Stimulated activated CD4-positive, alpha-beta T cell treated with anti-CD3 and anti-CD28 coated beads, Interleukin-4, amount 100 ng/mL, for 4 hours (primary cell): ENCODE measurements around the gene PARVG.

Experiments
- DNase-seq, 2 experiments: peaks; one replicate each; pipeline ENCODE4 v3.0.0-alpha.2; 2020

The PARVG gene

DNA sequence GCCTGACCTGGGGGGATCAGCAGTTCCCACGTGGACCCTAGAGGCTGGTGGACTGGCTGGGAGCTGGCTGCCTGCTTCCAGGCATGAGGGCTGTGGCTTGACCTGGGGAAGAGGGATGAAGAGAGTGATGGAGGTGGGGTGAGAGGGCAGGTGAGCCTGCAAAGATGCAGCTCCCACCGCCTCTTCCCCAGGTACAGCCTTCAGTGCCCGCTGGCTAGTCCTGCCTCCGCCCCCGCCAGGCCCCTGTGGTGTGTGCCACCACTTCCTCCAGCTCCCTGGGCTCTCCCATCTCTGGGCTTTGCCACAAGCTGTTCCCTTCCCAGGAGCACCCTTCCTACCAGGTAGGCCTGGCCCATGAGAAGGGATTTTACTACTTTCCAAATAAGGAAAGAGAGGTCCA is 19.1 kb downstream of the PARVG start:
- no peak for DNase-seq

DNA sequence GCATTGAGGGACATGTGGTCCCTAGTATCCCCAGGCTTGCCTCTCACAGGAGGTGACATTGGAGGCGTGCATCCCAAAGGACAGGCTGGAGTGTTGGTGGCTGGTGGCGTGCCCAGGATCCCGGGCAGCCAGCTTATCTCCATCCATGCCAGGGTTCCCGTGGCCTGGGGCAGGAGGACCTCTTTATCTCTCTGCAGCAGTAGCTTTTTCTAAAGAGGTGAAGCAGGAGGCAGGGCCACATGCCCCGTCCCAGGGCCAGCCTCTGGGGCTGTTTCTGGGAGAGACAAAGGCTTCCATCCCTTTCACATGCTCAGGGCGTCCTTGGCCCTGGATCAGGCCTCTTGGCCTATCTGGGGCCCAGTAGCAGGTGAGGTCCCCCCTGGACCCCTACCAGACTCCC is 19.7 kb downstream of the PARVG start:
- no peak for DNase-seq

DNA sequence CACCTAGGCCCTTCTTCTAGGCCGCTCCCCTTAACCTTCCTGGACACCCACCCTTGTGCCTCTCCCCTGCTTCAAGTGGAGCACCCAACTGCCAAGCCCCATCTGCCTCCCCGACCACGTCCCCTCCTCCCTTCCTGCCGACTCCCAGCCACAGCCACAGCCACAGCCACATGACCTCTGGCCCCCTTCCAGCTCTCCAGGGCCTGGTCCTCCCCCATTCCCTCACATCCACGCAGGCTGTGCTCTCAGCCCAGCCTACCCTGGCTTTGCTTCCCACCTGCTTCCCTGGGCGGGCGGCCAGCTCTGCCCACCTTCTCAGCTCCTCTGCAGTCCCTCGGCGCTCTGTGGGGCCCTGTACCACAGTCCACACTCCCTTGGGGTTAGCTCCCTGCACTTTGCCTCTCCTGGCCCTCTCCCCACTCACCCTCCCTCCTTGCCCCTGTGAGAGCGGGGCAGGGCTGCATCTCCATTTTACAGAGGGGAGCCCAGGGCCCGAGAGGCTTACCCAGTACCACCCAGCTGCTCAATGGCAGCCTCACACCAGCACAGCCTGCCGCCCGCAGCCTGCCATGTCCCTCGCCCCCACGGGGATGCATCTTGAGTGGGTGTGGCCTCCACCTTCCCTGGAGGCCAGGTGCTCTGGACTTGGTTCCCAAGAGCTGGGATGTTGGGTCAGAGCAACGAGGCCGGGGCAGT is 20.3 kb downstream of the PARVG start:
- DNase-seq: no peak

- DNase-seq: no peak
Measured at GRCh38 chr22:44201665-44202064, 20.9 kb downstream of the PARVG start.

GRCh38 chr22:44202261-44202789 is 21.6 kb downstream of the PARVG start:
- DNase-seq: no peak

DNA sequence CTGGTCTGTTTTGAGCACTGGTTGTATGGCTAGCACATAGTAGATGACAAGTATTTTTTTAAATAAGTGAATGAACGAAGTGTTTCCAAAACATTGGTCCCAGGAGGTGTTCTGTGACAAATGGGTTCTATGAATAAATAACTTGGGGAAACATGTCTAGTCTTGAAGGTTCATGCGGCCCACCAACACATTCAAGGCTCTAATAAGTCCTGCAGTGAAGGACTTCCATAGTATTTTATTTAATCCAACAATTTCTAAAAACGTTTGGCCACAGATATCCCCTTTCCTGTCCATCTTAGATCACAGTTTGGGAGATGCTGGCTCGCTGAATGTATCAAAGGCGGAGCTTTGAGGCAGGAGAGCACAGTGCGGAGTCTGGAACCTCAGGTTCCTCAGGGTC is 22.5 kb downstream of the PARVG start:
- no peak for DNase-seq

DNA sequence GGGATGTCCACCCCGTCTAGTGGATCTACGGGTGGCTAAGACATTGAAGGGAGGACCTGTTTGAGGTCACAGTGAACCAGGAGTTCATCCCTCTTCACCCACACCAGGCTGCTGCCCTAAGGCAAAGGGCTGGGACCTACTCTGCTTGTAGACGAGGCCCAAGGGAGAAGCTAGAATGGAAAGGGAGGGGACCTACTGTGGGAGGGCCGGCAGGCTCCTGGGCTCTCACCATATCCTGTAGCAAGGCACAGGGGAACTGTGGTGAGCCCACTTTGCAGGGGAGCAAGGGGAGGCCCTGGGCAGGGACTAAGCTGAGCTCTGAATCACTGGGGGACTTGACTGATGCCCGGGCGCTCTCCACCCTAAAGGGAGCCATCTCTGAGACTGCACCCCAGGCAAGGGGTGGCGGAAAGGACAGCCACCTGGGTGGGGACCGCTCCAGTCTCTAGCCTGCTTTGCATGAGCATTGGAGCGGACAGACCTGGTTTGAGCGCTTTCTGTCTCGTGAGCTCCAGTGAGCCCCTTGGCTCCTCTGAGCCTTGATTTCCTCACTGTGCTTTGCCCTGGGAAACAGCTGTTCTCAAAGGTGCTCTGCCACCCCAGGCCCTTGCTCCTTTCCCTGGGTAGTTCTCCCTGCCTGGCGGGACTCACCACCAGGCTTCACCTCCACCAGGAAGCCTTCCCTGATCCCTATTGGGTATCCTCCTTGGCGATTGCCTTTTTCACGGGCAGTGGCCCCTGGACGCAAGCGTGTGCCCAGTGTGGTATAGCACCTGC is 24.2 kb downstream of the PARVG start:
- DNase-seq: no peak

DNA sequence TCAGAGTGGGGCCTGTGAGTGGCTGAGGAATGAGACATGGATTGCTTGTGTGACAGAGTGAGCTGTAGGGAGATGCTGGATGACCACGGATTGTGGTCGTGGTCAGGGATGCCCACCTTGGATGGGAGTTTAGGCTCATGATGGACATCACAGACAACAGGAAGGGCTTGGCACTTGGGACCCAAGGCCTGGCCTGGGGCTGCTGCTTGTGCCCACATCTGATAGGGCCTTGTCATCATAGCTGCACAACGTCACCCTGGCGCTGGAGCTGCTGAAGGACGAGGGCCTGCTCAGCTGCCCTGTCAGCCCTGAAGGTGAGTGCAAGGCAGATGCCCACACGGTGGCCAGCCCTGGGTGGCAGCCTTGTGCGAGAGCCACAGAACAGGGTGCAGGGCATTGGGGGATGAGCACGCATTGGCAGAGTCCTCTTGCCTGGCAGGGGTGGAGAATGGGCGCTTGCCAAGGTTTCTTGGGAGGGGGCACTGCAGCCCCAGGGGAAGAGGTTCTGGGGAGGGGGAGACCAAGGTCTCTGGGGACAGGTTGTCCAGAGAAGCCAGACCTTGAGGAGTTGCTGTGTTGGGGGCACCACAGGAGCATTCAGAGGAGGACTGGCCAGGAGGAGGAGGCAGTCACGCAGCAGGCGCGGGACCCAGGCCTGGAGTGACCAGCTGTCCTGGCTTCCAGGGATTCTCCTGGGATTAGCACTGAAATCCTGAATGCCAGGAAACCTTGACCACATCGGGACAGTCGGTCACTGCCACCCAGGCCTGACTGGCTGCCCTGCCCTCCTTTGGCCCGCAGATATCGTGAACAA is 25.0 kb downstream of the PARVG start:
- DNase-seq: no peak

DNA sequence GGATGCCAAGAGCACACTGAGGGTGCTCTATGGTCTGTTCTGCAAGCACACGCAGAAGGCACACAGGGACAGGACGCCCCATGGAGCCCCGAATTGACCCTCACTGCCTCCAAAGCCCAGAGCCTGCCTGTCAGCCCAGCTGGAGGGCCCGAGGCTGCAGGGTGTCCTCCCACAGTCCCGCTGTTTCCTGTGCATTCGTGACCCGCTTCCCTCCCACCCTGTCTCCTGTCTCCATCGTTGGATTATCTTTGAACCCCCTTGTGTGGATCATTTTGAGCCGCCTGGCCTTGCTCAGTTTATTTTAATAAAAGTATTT is 25.6 kb downstream of the PARVG start:
- DNase-seq: no peak

DNA sequence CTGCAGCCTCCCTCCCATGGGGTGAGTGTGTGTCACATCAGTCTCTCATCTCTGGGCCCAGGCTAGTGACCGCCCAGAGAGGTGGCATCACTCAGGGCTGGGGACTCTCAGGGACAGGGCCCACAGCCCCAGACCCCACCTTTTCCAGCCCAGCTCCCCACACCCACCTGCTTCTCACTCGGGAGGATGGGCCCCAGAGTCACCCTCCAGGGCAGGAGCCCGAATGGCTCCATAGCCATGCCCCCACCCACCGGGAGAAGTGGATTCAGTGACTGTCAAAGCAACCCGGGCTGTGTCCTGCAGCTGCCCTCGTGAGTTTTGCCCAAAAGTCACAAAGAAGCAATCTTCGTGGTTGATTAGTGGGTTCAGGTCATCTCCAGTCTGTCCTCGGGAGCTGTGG is 26.0 kb downstream of the PARVG start:
- DNase-seq: no peak

DNA sequence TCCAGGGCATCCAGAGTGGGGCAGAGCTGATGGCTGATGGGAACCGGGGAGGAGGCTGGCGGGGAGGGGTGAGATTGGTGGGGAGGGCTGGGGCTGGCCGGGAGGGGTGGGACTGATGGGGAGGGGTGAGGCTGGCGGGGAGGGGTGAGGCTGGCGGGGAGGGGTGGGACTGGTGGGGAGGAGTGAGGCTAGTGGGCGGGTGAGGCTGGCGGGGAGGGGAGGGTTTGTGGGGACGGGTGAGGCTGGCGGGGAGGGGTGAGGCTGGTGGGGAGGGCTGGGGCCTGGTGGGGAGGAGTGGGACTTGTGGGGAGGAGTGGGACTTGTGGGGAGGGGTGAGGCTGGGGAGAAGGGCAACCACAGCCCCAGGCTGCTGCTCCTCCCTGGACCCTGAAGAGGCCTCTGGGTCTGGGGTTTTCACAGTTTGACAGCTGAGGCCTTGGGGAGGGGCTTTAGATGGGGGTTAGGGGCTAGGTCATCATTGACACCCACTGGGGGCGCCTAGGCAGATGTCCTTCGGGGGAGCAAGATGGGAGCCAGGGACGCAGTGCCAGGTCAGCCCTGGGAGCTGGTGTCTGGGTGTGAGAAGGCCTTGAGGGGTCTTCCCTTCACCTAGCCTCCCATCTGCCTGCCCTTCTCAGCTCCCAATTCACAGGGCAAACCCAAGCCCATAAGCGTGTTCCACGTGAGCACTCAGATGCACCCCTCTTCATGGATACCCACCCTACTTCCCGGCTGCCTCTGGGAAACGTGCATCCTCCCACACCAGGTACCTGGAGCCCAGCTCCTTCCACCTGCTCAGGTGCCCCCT is 26.7 kb downstream of the PARVG start:
- DNase-seq: no peak

DNA sequence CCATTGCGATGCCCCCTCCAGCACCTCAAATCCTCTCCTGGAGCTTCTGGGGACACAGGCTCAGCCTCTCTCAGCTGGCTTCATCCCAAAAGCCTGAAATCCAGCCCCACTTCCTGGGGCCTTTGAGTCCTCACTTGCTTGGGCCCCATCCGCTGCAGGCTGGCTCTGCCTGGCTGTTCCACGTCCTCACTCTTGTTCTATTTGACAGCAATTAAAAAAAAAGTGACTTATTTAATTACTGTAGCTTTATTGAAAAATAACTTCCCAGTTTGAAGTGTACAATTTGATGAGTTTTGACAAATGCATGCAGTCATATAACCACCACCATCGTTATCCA is 27.2 kb downstream of the PARVG start:
- no peak for DNase-seq

GRCh38 chr22:44209343-44209742 is 28.6 kb downstream of the PARVG start:
- DNase-seq: no peak

- no peak for DNase-seq
Measured at GRCh38 chr22:44210722-44211121, 30.0 kb downstream of the PARVG start.

DNA sequence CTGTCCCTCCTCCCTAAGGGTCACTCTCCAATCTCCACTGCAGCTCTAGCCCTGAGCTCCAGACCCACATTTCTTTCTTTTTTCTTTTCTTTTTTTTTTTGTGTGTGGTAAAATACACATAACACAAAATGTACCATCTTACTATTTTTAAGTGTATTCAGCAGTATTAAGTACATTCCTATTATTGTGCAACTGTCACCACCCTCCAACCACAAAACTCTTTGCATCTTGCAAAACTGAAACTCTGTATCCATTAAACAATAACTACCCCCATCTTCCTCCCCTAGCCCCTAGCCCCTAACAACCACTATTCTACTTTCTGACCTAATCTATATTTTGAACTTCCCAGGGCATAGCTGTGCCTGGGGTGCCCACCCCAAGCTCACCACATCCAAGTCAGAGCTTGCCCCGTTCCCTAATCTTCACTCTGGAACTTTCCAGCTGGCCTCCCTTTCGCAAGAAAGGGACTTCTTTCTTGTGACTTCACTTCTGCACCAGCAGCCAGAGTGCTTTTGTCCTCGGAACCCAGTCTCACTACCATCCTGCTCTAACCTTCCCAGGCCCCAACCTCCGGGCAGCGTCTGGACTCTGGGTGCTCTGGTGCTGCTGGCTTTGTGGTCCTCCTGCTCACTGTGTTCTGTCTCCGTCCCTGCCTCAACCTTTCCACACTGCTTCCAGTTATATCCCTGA is 30.7 kb downstream of the PARVG start:
- DNase-seq: no peak

GRCh38 chr22:44211946-44212930 is 31.5 kb downstream of the PARVG start:
- no peak for DNase-seq

DNA sequence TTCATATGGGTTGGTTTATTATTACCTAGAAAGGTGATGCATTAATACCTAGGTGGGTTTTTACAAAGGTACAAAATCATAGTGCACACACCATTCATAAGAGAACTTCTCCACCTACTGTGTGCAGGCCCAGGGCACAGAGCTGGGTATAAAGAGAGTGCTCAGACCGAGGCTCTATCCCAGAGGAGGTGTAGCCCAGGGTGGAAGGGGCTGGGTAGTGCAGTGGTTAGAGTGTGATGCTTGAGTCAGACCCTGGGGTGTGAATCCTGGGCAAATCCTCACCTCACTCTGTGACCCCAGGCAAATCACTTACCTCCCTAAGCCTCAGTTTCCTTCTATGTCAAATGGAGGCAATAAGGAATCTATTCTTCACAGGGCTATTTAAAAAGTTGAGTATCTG is 32.2 kb downstream of the PARVG start:
- no peak for DNase-seq

GRCh38 chr22:44213489-44214043 is 32.8 kb downstream of the PARVG start:
- no peak for DNase-seq

GRCh38 chr22:44214187-44214586 is 33.5 kb downstream of the PARVG start:
- no peak for DNase-seq

- DNase-seq: no peak
Measured at GRCh38 chr22:44214764-44215163, 34.0 kb downstream of the PARVG start.

DNA sequence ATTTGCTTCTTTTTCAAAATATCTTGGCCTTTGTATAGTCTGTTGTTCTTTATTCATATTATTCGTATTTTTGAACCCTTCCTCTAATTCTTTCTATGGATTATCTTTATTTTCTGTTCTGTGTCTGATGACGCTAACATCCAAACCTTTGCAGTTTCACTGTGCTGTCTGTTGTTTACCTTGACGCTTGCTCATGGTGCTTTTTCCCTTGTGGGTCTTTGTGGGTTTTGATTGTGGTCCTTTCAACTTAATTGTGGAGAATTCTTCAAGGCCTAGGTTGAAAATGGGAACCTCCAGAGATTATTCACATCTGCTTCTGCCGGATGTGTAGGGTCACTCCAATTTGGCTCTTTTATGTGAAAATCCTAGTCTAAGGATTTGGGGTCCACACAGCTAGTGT is 34.6 kb downstream of the PARVG start:
- no peak for DNase-seq
